Astrocyte of the spinal cord (primary cell): ENCODE results near the gene RASSF5.

Experiments used
- DNase-seq: peaks from one replicate; pipeline ENCODE4 v3.0.0; 2011; ENCODE audit warnings: low read depth, low spot score
- H3K4me3 ChIP-seq: 2 replicates; pipeline ENCODE4 v1.5.1; 2011; ENCODE audit warnings: low read depth, mild to moderate bottlenecking, low read length, moderate library complexity
- CTCF ChIP-seq: IDR thresholded peaks from 2 replicates; pipeline ENCODE4 v1.5.1; 2012; ENCODE audit warnings: low read depth, mild to moderate bottlenecking, low read length, inconsistent platforms
- in situ Hi-C: cut with HindIII; loops from 2 replicates; pipeline ENCODE4 v1.10.0; 2017; ENCODE audit warnings: low sequenced_read_pairs

The RASSF5 gene

GRCh38 chr1:206560007-206560716 is 52.8 kb downstream of the RASSF5 start:
- no peak overlapping the region for H3K4me3 ChIP-seq
- no peak for DNase-seq
- TF ChIP-seq CTCF = no peak
- in situ Hi-C loops = no loop called here

- H3K4me3 ChIP-seq = no peak overlapping the region
- TF ChIP-seq CTCF = no peak
- no peak for DNase-seq
- in situ Hi-C loops = no loop called here
Observed at GRCh38 chr1:206563367-206564207, 56.3 kb downstream of the RASSF5 start.

- no peak overlapping the region for H3K4me3 ChIP-seq
- in situ Hi-C loops = no loop called here
- no peak for DNase-seq
- no peak for TF ChIP-seq CTCF
Observed at GRCh38 chr1:206565995-206566394, 58.7 kb downstream of the RASSF5 start.

GRCh38 chr1:206566999-206567398 is 59.7 kb downstream of the RASSF5 start:
- DNase-seq = no peak
- in situ Hi-C loops = no loop called here
- H3K4me3 ChIP-seq = no peak overlapping the region
- no peak for TF ChIP-seq CTCF

- no peak overlapping the region for H3K4me3 ChIP-seq
- DNase-seq = no peak
- TF ChIP-seq CTCF = no peak
- in situ Hi-C loops = no loop called here
Observed at GRCh38 chr1:206568256-206568655, 60.9 kb downstream of the RASSF5 start.

- no peak for DNase-seq
- no peak for TF ChIP-seq CTCF
- in situ Hi-C loops = no loop called here
- no peak overlapping the region for H3K4me3 ChIP-seq
Observed at GRCh38 chr1:206568779-206569352, 61.5 kb downstream of the RASSF5 start.
